ENCODE measurements around the gene HMG20B.

HMG20B gene

DNA sequence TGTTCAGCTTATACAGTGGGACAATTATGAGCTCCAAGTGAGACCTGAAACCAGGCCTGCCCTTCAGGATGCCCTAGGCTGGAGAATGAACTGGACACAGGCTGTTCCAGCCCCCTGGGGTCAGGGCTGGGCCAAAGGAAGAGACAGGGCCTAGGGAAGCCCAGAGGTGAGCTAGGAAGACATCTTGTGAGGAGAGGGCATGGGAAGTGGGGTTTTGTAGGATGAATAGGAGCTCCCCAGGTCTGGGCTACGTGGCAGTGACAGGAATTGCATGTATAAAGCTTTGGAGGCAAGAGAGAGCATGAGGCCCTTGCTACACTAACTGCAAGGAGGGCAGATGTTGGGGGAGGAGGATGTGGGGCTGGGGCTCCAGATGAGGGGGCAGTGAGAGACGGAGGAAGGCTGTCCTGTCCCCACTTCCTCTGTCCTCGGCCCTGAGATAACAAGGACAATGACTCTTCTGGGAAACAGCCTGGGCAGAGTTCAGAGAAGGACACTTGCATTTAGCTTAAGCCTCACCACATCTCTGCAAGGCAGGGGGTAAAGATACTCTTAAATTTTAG is 35.4 kb downstream of the HMG20B start:
- no peak for DNase-seq

GRCh38 chr19:3608750-3609322 is 36.1 kb downstream of the HMG20B start:
- DNase-seq: peak; percentile 8

DNA sequence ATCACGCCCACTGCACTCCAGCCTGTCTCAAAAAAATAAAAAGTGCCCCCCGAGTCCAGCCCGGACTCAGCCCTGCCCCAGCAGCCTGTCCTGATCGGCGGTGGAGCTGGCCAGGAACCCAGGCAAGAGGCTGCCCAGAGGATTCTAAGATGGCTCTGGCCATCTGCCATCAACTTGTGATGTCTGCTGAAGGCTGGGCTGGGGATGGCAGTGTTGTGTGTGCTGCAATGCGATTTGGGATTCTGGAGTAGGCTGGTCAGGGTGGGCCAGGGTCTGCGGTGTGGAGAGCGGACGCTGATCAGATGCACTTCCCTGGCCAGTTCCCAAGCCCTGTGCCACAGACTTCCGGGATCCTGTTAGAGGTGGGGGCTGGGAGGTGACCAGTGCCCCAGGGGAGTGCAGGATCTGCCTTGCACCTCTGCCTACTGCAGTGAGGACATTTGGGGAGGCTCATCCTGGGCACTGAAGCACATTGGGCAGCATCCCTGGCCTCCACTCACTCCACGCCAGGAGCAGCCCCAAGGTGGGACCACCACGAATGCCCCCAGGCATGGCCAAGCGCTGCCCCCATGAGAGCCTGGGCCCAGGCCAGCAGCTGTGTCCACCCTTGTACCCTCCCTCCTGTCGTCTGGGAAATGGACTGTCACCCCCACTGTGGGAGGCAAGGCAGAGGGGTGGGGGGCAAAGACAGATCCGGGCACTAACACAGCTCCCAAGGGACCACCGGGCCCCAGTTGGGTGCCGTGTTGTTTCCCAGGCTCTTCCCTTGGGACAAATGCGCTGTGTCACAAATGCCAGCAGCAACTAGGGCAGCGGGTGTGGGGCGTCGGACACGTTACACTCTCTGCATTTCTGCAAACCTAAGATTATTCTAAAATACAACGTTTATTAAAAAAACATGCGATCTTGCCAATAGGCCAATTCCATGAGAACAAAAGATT is 37.3 kb downstream of the HMG20B start:
- no peak for DNase-seq

GRCh38 chr19:3610745-3611717 is 38.3 kb downstream of the HMG20B start:
- peak; percentile 8 for DNase-seq

DNA sequence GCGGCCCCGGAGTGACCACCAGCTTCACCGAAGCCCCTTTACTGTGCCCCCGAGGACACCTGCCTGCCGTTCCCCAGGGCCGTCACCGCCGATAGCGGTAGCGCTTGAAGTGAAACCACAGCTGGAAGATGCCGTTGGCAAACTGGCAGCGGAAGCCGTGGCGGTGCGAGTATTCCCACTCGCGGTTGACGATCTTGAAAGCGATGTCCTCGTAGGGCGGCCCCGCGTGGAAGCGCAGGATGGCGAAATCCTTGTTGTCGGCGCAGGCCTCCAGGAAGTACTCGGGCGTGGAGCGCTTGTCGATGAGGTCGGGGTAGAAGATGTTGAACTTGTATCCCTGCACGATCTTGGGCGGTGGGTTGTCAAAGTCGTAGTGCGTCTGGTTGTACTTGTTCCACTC is 39.1 kb downstream of the HMG20B start:
- DNase-seq: peak; percentile 8

GRCh38 chr19:3612330-3612729 is 39.6 kb downstream of the HMG20B start:
- DNase-seq: peak; percentile 10

- no peak for DNase-seq
These were observed 40.4 kb downstream of the HMG20B start for GRCh38 chr19:3612901-3613741.

- DNase-seq: no peak
These were observed 41.3 kb downstream of the HMG20B start for GRCh38 chr19:3613818-3614661.

DNA sequence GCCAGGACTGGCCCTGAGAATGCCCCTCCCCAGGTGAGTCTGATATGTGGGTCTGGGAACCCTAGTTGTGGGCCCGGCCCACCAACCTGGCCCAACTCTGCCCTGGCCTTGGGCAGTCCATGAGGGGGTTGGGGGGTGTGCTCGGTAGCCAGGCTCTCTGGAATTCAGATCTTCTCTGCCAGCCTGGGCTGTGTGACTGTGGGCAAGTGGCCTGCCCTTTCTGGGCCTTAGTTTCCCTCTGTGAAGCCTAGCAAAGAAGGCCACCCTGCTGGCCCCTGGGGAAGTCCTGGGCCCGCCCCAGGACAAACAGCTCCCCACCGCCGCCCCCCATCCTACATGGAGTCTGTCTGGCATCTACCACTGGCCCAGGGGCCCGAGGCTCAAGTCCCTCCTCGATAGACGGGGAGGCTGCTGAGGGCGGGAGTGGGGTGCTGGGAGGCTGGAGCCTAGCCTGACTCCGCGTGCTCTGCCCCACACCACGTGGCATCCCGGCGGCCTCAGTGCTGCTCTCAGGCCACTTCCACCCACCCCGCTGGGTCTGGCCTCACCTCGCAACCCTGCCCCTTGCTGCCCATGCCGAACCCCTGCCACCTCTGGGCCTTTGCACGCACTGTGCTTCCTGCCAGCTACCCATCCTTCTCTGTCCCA is 42.2 kb downstream of the HMG20B start:
- no peak for DNase-seq

GRCh38 chr19:3615524-3616135 is 42.9 kb downstream of the HMG20B start:
- DNase-seq: no peak

GRCh38 chr19:3617463-3617862 is 44.7 kb downstream of the HMG20B start:
- DNase-seq: no peak

- DNase-seq: peak; percentile 60
These were observed 45.5 kb downstream of the HMG20B start for GRCh38 chr19:3618144-3618810.

- no peak for DNase-seq
These were observed 46.3 kb downstream of the HMG20B start for GRCh38 chr19:3618811-3619630.

DNA sequence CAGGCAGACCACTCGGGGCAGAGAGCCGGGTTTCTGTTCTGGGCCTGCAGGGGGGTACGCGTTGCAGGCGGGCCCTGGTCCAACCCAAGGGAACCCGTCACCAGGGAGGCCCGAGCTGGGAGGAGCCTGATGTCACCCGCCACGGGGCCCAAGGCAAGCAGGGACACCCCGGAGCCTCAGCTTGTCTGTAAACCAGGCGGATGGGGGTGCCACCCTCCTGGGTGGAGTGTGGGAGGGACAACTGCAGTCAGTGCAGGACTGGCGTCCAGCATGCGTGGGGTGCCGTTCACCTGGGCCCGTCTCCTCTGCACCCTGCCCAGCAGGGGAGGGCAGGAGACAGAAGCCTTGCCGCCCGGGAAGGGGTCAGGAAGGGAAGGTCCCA is 46.9 kb downstream of the HMG20B start:
- DNase-seq: no peak

GRCh38 chr19:3620145-3620816 is 47.5 kb downstream of the HMG20B start:
- no peak for DNase-seq

- no peak for DNase-seq
These were observed 48.2 kb downstream of the HMG20B start for GRCh38 chr19:3620817-3621547.

DNA sequence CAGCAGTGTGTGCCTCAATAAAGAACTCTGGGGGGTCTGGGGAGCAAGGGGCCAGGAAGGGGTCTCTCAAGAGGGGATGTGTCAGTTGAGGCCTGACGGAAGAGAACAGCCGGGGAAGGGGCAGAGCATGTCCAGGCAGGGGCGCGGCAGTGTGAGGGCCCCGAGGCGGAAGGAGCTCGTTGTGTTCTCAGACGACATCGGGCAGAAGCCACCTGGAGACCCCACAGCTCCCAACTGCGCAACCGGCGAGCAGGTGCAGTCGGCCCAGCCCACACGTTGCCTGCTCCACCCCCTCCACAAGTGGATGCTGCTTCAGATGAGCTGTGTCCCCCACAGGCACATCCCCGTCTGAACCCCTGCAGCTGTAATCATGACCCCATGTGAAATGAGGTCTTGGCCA is 48.9 kb downstream of the HMG20B start:
- DNase-seq: no peak
